NCI-H510A (cell line): ENCODE results near the gene ARL4C.
"Not testable (repeated sequence)": the region's sequence is repeated elsewhere in the genome, so short reads cannot be mapped to it uniquely, and the experiment has no call there.

Experiments used
- DNase-seq: peaks from one replicate; lab custom pipeline; 2025; lab: John Stamatoyannopoulos, UW

ARL4C gene

DNA sequence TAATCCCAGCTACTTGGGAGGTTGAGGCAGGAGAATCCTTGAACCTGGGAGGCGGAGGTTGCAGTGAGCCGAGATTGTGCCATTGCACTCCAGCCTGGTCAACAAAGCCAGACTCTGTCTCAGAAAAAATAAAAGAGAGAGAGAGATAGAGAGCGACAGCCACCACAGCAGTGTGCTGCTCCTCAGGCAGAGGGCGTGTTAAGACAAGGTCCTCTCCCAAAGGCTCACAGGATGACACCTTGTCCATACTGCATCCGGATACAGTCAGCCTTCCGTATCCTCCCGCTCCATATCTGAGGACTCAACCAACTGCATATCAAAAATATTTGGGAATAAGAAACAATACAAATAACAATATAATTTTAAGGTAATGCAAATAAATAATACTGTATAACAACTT, 20.1 kb downstream of the ARL4C start:
- DNase-seq = no peak

- DNase-seq = no peak
Measured at GRCh38 chr2:234474654-234475053, 22.2 kb downstream of the ARL4C start.

DNA sequence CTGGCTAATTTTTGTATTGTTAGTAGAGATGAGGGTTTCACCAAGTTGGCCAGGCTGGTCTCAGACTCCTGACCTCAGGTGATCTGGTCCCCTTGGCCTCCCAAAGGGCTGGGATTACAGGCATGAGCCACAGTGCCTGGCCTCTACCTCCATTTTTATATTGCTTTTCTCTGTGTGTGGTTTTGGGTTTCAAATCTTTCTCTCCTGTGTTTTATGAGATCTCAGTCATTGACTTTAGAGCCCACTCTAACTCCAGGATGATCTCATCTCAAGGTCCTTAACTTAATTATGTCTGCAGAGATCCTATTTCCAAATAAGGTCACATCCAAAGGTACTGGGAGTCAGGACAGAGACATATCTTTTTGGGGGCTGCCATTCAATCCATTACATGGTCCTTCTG, 24.7 kb downstream of the ARL4C start:
- no peak for DNase-seq

GRCh38 chr2:234469972-234470371, 26.9 kb downstream of the ARL4C start:
- no peak for DNase-seq

GRCh38 chr2:234469251-234469845, 27.5 kb downstream of the ARL4C start:
- DNase-seq = no peak

DNA sequence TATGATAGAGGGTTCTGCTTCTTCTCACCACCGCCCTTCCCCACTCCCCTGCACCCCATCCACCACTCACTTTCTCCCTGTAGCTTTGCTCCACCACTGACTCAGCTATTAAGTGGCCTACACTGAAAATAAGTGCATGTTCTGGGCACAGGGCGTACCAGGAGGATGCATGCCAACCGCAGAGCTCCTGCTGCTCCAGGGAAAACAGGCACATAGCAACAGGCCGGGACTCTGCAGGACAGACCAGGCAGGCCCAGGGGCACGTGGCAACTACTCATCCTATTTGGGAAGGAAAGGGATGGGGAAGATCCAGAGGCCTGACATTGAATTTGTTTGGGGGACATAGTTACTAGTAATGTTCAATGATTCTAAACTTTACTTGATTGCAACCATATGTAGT, 28.4 kb downstream of the ARL4C start:
- DNase-seq = no peak

DNA sequence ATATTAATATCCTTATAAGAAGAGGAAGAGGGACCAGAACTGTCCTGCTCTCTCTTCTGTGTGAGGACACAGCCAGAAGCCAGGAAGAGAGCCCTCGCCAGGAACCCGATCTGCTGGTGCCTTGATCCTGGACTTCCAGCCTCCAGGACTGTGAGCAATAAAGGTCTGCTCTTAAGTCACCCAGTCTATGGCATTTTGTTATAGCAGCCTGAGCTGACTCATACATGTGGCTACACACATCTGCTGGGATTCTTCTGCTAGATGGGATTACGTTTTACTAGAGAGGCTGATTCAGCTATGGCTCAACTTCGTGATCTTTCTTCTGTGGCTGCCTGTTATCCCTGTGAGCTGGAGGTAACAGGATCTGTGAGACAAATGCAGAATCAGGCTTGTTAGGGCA, 29.6 kb downstream of the ARL4C start:
- no peak for DNase-seq

DNA sequence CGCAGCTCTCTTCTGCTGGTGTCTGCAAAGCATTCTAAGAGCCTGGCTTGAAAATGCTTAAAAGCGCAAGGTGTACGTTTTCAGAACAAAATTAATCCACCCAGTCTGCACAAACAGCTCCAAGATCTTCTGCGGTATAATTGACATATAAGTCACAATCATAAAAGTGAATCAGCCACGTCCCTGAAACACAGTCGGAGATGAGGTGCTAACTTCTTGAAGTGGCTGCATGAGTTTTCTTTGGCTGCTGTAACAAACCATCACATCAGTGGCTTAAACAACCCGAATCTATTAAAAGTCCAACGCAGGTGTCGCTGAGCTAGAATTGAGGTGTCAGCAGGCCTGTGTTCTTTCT, 32.6 kb downstream of the ARL4C start:
- DNase-seq = no peak

DNA sequence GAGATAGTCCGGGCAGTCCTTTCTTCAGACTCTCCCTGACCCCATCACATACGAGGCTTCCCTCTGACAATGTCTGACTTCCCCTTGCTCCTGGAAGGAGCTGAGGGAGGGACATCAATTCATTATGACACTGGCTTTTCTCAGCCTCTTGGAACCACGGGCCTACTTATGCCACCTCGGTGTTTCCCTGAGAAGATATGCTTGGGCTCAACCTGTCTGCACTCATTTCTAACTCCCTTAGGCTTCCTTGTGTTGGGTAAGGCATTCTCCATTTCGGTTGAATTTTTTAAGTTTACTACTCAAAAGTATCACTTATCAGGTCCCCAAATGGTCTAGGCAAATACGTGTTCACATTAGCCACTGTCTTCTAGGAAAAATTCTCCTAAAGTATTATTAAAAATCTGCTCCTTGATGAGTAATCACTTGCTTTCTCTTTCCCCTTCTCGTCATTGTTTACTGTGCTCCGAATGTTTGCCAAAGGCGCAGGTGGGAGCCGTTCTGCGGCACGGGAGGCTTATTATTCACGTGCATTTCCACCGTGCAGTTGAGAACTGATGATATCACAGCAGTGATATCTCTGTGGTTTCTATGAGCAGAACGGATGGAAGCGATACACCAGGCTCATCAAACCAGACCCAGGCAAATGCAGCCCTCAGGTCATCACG, 33.1 kb downstream of the ARL4C start:
- DNase-seq = peak; percentile 72

DNA sequence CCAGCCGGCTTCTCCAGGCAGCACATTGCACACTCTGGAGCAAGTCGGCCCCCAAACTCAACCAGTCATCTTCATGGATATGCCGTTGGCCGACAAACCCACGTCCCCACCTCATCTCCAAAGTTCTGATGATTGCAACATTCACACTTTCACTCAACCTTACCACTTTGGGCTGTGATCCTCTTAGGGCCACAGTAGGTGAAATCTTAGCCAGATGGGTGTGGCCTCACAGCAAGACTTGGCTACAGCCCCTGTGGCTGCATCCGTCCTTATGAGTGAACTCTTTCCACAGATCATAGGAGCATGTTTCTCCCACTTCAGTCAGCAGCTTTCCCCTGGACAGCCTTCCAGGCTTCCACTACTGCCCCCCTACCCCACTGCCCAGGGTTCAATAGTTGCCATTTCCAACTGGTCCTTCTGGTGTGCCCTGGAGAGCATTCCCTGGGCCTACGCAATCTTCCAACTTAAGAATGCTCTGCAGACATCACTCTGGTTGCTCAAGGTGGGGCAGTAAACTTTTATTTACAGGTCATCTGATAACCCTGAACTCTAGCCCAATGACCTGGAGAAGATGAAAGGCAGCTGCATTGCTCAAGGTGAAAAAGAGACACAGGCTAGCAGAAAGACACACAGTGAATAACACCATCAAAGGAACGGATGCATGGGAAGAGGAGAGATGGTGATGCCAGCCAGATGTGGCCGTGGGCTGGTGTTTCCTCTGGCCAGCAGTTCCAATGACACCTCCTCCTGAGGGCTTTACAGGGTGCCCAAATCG, 34.5 kb downstream of the ARL4C start:
- DNase-seq = no peak

DNA sequence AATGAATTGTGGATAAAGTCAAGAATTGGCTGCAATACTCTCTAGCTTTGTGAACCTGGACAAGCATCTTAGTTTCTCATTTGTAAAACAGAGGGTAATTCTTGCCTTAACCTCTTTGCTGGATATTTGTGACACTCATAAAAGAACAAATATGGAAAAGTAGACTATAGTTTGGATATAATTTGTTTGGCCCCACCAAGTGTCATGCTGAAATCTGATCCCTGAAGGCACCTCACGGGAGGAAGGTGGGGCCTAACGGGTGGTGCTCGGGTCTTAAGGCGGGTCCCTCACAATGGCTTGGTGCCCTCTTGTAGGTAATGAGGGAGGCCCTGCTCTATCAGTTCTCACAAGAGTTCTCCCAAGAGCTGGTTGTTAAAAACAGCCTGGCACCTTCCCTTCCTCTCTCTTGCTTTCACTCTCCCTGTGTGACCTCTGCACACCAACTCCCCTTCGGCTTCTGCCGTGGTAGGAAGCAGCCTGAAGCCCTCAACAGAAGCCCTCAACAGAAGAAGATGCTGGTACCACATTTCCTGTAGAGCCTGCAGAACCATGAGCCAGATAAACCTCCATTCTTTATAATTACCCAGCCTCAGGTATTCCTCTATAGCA, 37.4 kb downstream of the ARL4C start:
- no peak for DNase-seq

- no peak for DNase-seq
Measured at GRCh38 chr2:234458466-234458865, 38.4 kb downstream of the ARL4C start.

GRCh38 chr2:234457421-234457820, 39.5 kb downstream of the ARL4C start:
- DNase-seq = no peak

- DNase-seq = not testable (repeated sequence)
Measured at GRCh38 chr2:234455246-234455645, 41.6 kb downstream of the ARL4C start.

- no peak for DNase-seq
Measured at GRCh38 chr2:234454433-234454832, 42.4 kb downstream of the ARL4C start.

DNA sequence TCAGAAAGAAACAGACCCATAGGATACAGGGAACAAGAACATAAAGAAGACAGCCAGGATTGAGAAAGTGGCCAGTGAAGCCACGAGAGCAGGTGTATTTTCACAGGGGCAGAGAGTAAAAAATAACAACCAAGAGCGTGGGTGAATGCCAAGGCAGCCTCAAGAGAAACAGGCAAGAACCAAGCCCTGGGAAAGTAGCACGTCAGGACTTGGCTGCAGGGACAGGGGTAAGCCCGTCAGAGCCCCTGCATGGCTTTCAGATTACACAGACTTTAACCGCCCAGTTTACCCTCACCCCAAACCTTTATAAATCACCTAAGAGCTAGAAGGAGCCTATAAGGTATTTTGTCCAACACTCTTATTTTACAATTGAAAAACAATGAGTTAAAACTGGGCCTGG, 43.7 kb downstream of the ARL4C start:
- no peak for DNase-seq

GRCh38 chr2:234451852-234452625, 44.8 kb downstream of the ARL4C start:
- no peak for DNase-seq

DNA sequence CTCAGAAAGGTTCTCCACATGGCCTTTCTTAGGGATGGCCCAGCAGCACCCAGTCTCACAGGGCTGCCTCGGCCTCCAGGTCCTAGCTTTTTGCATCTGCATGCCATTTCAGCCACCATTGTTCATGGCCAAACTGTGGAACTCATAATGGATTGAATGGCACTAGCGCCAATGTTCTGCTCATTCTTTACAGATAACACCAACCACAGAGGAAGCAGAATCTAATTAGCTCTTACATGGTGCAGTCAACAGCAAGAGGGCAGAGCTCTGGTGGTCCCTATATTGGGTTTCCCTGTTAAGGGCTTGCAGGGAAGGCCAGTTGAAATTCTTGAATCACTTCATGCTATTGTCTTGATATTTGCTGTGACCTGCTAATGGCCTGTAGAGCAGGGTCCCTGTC, 45.6 kb downstream of the ARL4C start:
- no peak for DNase-seq

DNA sequence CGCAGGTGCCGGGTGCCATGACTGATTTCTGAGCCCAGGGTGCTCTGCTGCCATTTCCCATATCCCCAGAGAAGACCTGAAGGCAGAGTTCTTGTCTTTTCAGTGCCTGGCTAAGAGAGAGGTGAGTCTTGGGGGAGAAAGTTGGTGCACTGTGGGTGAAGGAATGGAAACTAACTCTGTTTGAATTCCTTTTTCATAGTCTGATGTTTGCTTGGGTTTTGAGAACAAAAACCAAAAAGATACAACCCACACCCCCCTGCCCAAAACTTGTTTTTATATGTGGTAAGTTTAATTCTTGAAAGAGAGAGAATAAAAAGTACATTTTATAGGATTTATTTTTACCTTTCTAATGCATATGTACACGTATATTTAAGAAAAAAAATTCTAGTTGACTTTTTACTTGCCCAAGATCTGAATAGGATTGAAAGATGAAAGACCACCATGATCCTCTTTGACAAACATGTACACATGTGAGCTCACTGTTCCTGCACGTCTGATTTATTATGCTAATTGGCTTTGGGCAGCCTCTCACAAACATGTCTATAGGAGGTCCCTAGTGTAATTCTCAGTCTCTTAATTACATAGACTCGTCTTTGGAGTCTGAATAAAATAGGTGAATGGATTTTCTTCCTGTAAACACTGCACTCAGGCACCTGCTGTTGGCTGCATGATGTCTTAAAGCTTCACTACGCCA, 46.3 kb downstream of the ARL4C start:
- no peak for DNase-seq

DNA sequence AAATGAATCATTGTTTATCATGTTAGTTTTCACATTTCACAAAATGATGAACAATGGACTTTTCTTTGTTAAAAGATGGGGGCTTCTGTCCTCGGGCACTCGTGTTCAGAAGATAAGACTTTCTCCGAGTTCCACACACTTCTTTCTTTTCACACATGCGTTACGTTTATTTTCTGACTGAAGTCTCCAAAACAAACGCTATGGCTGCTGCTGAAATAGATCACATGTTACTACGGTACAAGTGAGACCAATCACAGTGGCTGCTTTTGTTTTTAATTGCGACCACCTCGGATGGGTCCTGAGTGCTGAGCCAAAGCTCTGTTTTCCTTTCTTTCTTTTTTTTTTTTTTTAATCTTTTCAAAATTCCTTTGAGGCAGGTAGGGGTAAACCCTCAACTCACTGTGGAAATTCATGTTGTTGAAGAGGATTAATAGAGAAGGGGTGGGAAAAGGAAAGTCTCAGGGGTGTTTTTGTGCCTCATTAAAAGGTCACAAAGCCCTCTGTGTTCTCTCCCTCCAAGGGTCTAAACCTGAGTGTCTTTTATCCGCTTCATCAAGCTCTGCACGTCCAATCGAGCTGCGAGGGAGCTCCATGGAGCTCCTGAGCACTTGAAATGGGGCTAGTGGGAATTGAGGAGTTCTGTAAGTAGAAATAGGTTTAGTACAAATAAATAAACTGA, 48.2 kb downstream of the ARL4C start:
- DNase-seq = no peak

GRCh38 chr2:234447963-234448362, 48.9 kb downstream of the ARL4C start:
- no peak for DNase-seq
